Fibroblast of skin of right biceps (primary cell): ENCODE results near the gene CDH22.

Source experiments
- DNase-seq: peaks from one replicate; pipeline ENCODE4 v3.0.0-alpha.2; 2013

CDH22 gene

GRCh38 chr20:46316984-46317684 is 8.8 kb upstream of the CDH22 start:
- DNase-seq, result no peak

GRCh38 chr20:46315311-46315710 is 7.0 kb upstream of the CDH22 start:
- no peak for DNase-seq

- no peak for DNase-seq
Measured at GRCh38 chr20:46312945-46313861, 4.9 kb upstream of the CDH22 start.

GRCh38 chr20:46312075-46312944 is 4.0 kb upstream of the CDH22 start:
- DNase-seq, result no peak

GRCh38 chr20:46311719-46312074 is 3.4 kb upstream of the CDH22 start:
- no peak for DNase-seq

GRCh38 chr20:46311039-46311650 is 2.8 kb upstream of the CDH22 start:
- no peak for DNase-seq

- no peak for DNase-seq
Measured at GRCh38 chr20:46309945-46310344, 1.6 kb upstream of the CDH22 start.

GRCh38 chr20:46307999-46308257 is 370 bp downstream of the CDH22 start:
- no peak for DNase-seq

GRCh38 chr20:46307139-46307998 is 929 bp downstream of the CDH22 start:
- peak; percentile 47 for DNase-seq

GRCh38 chr20:46306743-46307138 is 1.6 kb downstream of the CDH22 start:
- DNase-seq, result no peak

GRCh38 chr20:46305973-46306360 is 2.3 kb downstream of the CDH22 start:
- DNase-seq, result no peak

GRCh38 chr20:46305331-46305972 is 2.8 kb downstream of the CDH22 start:
- no peak for DNase-seq

- no peak for DNase-seq
Measured at GRCh38 chr20:46304852-46305251, 3.4 kb downstream of the CDH22 start.

GRCh38 chr20:46304361-46304760 is 3.9 kb downstream of the CDH22 start:
- DNase-seq, result no peak

- DNase-seq, result no peak
Measured at GRCh38 chr20:46303176-46303956, 4.9 kb downstream of the CDH22 start.

- no peak for DNase-seq
Measured at GRCh38 chr20:46302106-46302505, 6.2 kb downstream of the CDH22 start.

- DNase-seq, result no peak
Measured at GRCh38 chr20:46300281-46300680, 8.0 kb downstream of the CDH22 start.

- DNase-seq, result no peak
Measured at GRCh38 chr20:46299078-46299477, 9.2 kb downstream of the CDH22 start.

GRCh38 chr20:46298374-46298773 is 9.9 kb downstream of the CDH22 start:
- DNase-seq, result no peak

- no peak for DNase-seq
Measured at GRCh38 chr20:46296526-46297250, 11.6 kb downstream of the CDH22 start.
